Amniotic stem cell (primary cell): ENCODE data around the gene PAM16.

Experiments
- DNase-seq: peaks from one replicate; lab custom pipeline; 2025; lab: John Stamatoyannopoulos, UW

PAM16 gene

GRCh38 chr16:4383591-4384444 lies 32.7 kb upstream of the PAM16 start:
- DNase-seq = no peak

DNA sequence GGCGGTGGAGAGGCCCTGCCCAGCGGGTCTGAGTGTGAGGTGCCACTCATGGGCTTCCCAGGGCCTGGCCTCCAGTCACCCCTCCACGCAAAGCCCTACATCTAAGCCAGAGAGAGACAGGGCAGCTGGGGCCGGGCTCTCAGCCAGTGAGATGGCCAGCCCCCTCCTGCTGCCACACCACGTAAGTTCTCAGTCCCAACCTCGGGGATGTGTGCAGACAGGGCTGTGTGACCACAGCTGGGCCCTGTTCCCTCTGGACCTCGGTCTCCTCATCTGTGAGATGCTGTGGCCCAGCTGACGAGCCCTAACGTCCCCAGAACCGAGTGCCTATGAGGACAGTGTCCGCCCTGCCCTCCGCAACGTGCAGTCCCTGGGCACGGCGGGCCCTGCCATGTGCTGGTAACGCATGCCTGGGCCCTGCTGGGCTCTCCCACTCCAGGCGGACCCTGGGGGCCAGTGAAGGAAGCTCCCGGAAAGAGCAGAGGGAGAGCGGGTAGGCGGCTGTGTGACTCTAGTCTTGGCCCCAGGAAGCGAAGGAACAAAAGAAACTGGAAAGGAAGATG lies 31.8 kb upstream of the PAM16 start:
- no peak for DNase-seq

DNA sequence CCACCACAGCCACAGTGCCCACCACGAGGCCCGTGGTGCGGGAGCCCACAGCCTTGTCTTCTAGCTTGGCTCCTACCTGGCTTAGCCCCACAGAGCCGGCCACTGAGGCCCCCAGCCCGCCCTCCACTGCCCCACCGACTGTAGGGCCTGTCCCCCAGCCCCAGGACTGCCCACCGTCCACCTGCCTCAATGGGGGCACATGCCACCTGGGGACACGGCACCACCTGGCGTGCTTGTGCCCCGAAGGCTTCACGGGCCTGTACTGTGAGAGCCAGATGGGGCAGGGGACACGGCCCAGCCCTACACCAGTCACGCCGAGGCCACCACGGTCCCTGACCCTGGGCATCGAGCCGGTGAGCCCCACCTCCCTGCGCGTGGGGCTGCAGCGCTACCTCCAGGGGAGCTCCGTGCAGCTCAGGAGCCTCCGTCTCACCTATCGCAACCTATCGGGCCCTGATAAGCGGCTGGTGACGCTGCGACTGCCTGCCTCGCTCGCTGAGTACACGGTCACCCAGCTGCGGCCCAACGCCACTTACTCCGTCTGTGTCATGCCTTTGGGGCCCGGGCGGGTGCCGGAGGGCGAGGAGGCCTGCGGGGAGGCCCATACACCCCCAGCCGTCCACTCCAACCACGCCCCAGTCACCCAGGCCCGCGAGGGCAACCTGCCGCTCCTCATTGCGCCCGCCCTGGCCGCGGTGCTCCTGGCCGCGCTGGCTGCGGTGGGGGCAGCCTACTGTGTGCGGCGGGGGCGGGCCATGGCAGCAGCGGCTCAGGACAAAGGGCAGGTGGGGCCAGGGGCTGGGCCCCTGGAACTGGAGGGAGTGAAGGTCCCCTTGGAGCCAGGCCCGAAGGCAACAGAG lies 31.0 kb upstream of the PAM16 start:
- DNase-seq = no peak

- no peak for DNase-seq
Observed at GRCh38 chr16:4381072-4381934, 30.2 kb upstream of the PAM16 start.

DNA sequence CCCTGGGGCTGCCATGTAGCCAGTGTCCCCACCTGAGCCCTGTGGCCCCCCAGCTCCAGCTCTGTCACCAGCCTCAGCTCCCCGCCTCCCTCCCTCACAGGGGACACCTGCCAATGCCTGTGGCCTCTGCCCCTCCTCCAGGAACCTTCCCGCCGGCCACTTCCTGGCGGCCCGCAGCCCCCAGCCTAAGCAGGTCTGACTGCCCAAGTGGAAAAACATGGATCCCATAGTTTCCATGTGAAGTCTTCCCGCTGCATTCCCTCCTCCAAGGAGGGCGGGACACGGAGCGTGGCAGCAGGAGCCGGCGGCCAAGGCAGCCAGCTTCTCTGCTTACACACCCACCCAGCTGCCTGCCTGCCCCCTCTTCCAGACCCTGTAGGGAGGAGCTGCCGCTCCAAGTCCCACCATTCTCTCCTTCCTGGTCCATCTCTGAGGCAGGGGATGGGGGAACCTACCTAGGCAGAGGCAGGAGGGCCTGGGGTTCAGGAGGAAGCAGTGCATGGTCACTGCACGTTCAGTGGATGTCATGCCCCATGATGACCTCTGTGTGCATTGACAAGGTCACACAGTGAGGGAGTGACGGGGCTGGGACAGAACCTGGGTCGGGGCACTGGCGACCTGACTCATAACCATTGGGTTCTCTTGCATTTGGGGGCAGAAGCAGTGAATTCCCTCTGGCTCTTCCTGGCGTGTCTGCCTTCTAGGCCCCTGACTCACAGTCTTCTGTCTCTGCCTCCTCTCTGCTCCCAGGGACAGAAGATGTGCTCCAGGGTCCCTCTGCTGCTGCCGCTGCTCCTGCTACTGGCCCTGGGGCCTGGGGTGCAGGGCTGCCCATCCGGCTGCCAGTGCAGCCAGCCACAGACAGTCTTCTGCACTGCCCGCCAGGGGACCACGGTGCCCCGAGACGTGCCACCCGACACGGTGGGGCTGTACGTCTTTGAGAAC lies 29.3 kb upstream of the PAM16 start:
- no peak for DNase-seq

- no peak for DNase-seq
Observed at GRCh38 chr16:4378999-4379690, 28.0 kb upstream of the PAM16 start.

- no peak for DNase-seq
Observed at GRCh38 chr16:4378161-4378666, 27.1 kb upstream of the PAM16 start.

DNA sequence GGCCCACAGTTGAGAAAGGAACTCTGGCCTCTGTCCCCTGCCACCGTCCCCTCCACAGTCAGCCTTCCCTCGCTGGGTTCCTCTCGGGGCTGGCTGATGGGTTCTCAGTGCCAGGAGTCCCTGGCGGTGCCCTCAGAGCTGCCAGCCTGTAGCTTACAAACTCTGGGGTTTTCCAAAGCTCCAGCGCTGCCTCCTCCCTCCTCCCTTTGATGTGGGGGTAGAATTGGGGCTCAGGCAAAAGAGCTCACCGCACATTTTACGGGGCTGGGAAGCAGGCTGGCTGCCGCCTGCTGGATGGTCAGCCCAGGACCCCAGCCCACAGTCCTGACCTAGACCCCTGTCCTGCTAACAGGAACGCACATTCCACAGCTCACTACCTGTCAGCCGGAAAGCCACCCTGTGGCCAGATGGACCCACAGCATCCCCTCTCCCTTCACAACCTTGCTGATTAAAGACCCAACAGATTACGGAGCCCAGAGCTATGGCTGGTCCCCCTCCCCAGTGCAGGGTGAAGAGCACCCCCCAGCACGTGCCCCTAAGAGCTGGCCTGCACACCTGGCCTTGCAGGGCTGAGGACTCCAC lies 26.5 kb upstream of the PAM16 start:
- DNase-seq = no peak

GRCh38 chr16:4376893-4377572 lies 25.9 kb upstream of the PAM16 start:
- DNase-seq = no peak

- peak; percentile 36 for DNase-seq
Observed at GRCh38 chr16:4376126-4376892, 25.2 kb upstream of the PAM16 start.

DNA sequence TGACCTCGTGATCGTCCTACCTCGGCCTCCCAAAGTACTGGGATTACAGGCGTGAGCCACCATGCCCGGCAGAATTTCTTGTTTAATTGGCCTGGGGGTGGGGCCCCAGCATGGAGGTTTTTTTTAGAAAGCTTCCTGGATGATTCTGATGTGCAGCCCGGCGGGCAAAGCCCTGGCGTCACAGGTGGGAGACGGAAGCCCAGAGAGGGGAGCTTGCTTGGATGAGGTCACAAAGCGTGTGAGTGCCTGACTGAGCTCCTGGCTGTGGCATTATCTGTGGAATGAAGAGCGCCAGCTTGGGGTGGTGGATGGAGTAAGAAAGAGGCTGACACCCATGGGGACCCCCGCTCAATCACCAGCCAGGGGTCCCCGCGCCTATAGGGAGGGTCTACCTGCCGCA lies 24.6 kb upstream of the PAM16 start:
- no peak for DNase-seq

DNA sequence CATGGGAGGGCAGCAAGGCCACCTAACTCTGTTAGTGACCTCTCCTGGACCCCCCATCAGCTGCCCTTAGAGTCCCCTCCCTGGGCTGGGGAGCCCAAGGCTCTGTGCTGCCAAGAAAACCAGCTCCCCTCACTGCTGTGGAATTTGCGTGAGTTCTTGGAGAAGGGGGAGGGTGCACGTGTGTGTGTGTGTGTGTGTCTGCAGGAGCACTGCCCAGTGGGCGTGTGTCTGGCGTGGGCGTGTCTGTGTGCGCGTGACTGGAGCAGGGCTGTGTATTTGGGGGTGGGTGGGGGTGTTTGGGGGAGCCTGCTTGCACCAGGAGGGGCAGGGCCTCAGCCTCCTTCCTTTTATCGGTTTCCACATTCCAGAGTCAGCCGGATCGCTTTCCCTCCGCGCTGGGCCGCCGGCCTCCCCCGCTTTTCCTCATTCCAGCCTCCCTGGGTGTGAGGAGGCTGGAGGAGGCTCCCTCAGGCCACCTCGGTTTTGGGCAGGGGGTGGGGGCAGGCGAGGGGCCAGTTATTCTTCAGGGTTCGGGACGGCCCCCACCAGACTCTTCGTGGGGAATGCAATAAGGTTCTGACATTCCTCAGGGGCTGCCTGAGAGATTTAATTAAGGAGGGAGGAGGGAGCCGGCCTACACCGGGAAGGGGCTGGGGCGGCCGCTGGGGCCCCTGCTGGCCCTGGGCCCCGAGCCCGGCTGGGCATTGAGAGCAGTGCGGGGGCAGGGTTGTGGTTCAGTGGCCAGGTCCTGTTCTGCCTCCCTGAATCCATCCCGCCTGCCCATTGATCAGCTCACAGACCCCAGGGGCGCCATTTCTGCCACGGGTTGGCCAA lies 23.0 kb upstream of the PAM16 start:
- peak; percentile 76 for DNase-seq

DNA sequence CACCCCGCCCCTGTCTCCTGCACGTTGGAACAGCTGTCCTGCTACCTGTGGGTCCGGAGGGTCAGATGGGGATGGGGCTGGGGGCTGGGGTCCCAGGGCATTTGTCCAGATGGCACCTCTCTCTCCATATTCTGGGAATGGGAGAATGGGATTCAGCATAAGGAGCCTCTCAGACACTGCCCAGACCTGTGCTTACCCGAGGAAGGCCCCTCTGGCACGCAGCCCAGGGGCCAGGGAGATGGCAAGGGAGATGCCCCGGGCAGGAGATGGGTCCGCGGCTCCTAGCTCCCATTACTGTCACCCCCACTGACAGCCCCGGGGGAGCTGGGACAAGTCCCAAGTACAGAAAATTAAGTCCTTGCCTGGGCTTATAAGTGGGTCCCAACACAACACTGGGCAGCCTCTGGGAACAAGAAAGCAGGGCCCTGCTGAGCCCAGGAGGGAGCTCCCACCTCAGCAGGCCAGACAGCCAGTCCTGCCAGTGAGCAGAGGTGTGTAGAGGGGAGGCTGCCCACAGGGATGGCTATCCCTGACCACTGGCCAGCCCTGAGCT lies 22.3 kb upstream of the PAM16 start:
- no peak for DNase-seq

DNA sequence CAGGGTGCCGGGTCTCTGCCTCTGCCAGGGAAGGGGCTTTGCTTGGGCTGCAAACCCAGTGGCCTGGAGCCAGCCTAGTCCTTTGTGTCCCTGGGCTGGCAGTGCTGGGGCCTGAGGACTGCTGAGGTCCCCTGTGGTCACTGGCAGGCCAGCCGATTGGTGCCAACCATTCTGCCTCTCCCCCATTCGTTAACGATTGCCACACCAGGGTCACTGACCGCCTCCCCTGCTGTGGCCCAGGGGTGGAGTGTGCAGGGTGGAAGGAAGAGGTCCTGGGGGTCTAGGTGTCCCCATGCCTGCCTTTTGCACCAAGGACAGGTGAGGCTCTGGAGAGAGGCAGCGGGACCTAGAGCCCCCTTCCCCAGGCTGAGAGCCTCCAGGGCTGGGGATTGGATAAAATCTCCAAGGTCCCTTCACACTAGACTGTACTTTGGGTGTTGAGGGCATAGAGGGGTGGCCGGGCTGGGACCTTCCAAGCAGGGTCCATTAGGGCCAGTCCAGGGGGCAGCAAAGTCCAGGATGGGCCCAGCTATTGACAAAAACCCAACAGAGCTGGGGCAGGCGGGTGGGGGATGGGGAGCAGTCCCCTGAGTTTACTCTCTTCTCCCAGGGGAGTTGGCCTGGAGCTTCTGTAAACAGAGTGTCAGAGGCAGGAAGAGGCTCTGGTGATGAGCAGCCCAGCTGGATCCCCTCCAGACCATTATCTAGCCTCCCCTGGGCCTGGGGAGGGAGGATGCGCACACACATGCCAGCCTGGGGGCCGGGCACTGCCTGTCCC lies 21.6 kb upstream of the PAM16 start:
- no peak for DNase-seq

DNA sequence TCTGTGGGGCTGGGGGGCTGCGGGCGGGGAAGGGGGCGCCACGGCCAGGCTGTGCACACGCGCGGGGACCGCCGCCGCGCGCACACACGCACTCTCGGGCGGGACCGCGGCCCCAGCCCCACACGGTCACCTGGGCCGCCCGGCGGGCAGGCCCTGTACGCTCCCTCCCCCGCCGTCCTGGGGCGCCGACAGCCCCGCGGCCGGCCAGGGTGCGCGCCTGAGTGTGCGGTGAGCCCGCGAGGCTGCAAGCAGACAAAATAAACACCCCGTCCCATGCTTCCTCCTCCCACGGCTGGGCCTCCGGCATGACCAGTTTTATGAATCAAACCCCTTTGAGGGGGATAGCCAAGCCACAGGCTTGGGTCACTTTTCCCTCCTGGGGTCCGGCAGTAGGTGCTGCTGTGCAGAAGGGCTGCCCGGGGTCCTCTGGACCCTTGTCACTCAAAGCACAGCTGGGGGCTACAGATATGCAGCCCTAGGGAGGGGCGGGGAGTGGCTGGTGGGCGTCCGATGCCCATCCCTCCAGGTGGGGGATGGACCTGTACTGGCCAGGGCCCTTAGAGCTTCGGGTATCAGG lies 21.0 kb upstream of the PAM16 start:
- no peak for DNase-seq
